Right atrium auricular region (tissue), 2 donors: ENCODE results near the gene GDPD4. TPM values are rescaled to one million over a fixed set of nuclear protein-coding genes. Genes with fewer than 3 reads are reported as not detected.

ENCODE experiments used
- DNase-seq: peaks from one replicate; pipeline ENCODE4 v3.0.0-alpha.2; 2019; ENCODE audit warnings: low spot score
- H3K27ac ChIP-seq, 2 donors: fragments of 200-600 bp; sonication (generic); 1 replicate in 1 of 2; 2 replicates in 1 of 2; pipeline ENCODE4 v1.5.1; 2016 to 2019
- H3K27me3 ChIP-seq, 2 donors: fragments of 200-600 bp; sonication (generic); one replicate each; pipeline versions ENCODE4 v1.5.1 to v1.6.0; 2017 to 2019
- H3K36me3 ChIP-seq: fragments of 200-600 bp; sonication (generic); one replicate; pipeline ENCODE4 v1.5.1; 2016
- H3K4me1 ChIP-seq, 2 donors: fragments of 200-600 bp; sonication (generic); one replicate each; pipeline versions ENCODE4 v1.5.1 to v1.6.0; 2017 to 2019
- H3K4me3 ChIP-seq, 2 donors: fragments of 200-600 bp; sonication (generic); 1 replicate in 1 of 2; 2 replicates in 1 of 2; pipeline ENCODE4 v1.5.1; 2017 to 2019; ENCODE audit warnings: mild to moderate bottlenecking in 1 of 2, moderate library complexity in 1 of 2
- H3K9me3 ChIP-seq, 2 donors: fragments of 200-600 bp; sonication (generic); one replicate each; pipeline ENCODE4 v1.5.1; 2019
- CTCF ChIP-seq, 2 donors: fragments of 200-600 bp; sonication (generic); IDR thresholded peaks; one replicate each; pipeline ENCODE4 v1.5.1; 2019; ENCODE audit warnings: antibody characterized with exemption in 2 of 2
- total RNA-seq, 2 donors: library from RNA; depleted of rRNA; stranded (reverse); fragments of >200 nt; gene quantifications; one replicate each; pipeline ENCODE4 v1.1.0, GENCODE V29; 2016

Gene GDPD4
- total RNA-seq, 2 donors from 2014 or later = not detected

DNA sequence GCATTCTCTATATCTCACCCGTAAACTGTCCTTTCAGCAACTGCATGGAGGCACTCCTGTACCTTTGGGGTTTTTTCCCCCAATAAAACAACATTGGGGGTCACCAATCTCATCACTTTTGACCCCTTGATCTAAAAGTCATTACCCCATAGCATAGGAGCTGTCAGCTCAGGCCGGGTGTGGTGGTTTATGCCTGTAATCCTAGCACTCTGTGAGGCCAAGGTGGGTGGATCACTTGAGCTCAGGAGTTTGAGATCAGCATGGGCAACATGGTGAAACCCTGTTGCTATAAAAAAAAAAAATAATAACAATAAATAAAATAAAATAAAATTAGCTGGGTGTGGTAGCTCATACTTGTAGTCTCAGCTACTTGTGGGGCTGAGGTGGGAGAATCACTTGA lies 17.1 kb upstream of the GDPD4 start:
- TF ChIP-seq CTCF (IDR thresholded peaks at IDR 0.05) = no peak
- no peak for DNase-seq
- Histone ChIP-seq H3K27me3 (no peaks in the 10 kb centered on the region), H3K4me1 (no peaks in the 10 kb centered on the region), H3K27ac (no peak overlapping the region), H3K36me3 (no peaks in the 10 kb centered on the region), H3K9me3 (no peaks in the 10 kb centered on the region), H3K4me3 (no peak overlapping the region)

DNA sequence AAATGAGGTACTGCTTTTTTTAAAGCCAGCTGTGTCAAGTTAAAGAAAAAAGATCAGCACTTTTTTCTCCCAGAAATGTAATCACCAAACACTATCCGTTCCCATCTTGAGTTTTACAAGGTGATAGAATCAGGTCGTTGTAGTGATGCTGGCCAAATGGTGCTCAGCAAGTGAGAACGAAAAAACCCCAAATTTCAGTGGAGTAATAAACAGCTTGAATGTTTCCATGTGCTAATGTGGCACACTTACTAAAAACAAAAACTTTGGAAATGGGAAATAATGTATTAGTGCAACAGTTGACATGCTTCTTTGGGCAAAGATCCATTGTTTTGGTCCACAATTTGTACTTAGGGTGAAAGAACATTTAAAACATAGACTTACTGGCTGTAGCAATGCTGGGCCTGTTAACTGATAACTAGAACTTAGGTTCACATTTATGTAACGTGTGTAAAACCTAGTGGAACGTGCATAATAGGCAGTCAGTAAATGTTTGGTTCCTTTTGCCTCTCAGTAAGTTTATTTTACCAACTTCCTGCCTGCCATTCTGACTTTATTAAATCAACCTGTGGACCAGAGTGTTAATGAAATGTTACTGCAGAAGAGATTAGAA lies 15.4 kb upstream of the GDPD4 start:
- no peak overlapping the region for H3K27ac ChIP-seq
- no peaks in the 10 kb centered on the region for H3K9me3 ChIP-seq
- no peak for TF ChIP-seq CTCF (IDR thresholded peaks at IDR 0.05)
- no peaks in the 10 kb centered on the region for H3K36me3 ChIP-seq
- no peak overlapping the region for H3K4me3 ChIP-seq
- no peak for DNase-seq
- H3K27me3 ChIP-seq = no peaks in the 10 kb centered on the region
- no peaks in the 10 kb centered on the region for H3K4me1 ChIP-seq

GRCh38 chr11:77312107-77312506 lies 10.6 kb upstream of the GDPD4 start:
- no peak for TF ChIP-seq CTCF (IDR thresholded peaks at IDR 0.05)
- Histone ChIP-seq H3K4me1 (no peaks in the 10 kb centered on the region), H3K27ac (no peak overlapping the region), H3K27me3 (no peaks in the 10 kb centered on the region), H3K9me3 (no peaks in the 10 kb centered on the region), H3K36me3 (no peaks in the 10 kb centered on the region), H3K4me3 (no peak overlapping the region)
- DNase-seq = no peak

DNA sequence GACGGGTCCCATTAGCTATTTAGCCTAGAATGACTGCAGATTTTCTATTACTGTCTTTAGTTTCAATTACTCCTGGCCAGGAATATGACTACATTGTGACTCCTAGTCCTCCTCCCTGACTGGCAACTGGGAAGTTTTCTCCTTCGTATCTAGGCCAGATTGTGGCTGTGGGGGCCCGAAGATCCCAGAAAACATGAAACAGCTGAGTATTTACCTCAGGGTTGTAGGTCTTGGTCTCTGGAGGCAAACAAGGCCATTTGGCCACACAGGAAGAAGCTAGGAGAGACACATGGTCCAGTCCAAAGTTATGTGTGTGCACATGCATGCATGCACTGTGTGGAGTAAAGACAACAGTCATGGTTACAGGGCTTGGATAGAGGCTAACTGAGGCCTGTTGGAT lies 10.2 kb upstream of the GDPD4 start:
- H3K27ac ChIP-seq = no peak overlapping the region
- TF ChIP-seq CTCF (IDR thresholded peaks at IDR 0.05) = no peak
- no peaks in the 10 kb centered on the region for H3K4me1 ChIP-seq
- H3K27me3 ChIP-seq = no peaks in the 10 kb centered on the region
- H3K4me3 ChIP-seq = no peak overlapping the region
- no peaks in the 10 kb centered on the region for H3K9me3 ChIP-seq
- H3K36me3 ChIP-seq = no peaks in the 10 kb centered on the region
- no peak for DNase-seq

DNA sequence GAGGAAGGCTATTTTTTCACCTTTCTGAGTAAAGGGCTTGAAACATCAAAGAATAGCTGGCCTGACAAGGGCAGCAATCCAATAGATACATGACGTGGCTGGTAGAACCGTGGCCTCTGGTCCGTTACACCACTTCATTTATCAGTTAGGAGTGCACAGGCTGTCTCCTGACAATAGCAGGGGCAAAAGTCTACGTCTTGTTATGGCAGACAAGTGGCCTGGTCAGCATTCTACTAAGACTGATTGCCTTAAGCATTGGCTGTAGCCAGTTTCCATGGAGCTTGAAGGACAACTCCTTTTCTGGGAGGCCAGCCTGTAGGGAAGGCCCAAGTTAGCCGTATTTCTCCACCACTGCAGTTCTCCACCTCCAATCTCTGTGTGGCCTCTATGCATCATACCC lies 9.2 kb upstream of the GDPD4 start:
- no peak for DNase-seq
- no peak for TF ChIP-seq CTCF (IDR thresholded peaks at IDR 0.05)
- Histone ChIP-seq H3K9me3 (no peaks in the 10 kb centered on the region), H3K27ac (no peak overlapping the region), H3K4me1 (no peaks in the 10 kb centered on the region), H3K4me3 (no peak overlapping the region), H3K27me3 (no peaks in the 10 kb centered on the region), H3K36me3 (no peaks in the 10 kb centered on the region)

- Histone ChIP-seq H3K27ac (no peak overlapping the region), H3K9me3 (no peaks in the 10 kb centered on the region), H3K36me3 (no peaks in the 10 kb centered on the region), H3K4me3 (no peak overlapping the region), H3K27me3 (no peaks in the 10 kb centered on the region), H3K4me1 (no peaks in the 10 kb centered on the region)
- no peak for TF ChIP-seq CTCF (IDR thresholded peaks at IDR 0.05)
- no peak for DNase-seq
Observed at GRCh38 chr11:77309401-77310085, 8.1 kb upstream of the GDPD4 start.
